H4 (cell line): ENCODE measurements around the gene MYCL. TPM values are rescaled to one million over a fixed set of nuclear protein-coding genes. Genes with fewer than 3 reads are reported as not detected.
A peak's percentile ranks its signal among the peaks of the same experiment; 100 is the strongest.

Source experiments
- DNase-seq: peaks from one replicate; pipeline ENCODE4 v3.0.0-alpha.2; 2015; ENCODE audit warnings: low spot score
- total RNA-seq: library from RNA; depleted of rRNA; stranded (reverse); fragments of >200 nt; shearing (Covaris generic); gene quantifications from 2 replicates; pipeline ENCODE4 v1.2.3, GENCODE V29; 2014; rRNA removed

The MYCL gene, protein sequence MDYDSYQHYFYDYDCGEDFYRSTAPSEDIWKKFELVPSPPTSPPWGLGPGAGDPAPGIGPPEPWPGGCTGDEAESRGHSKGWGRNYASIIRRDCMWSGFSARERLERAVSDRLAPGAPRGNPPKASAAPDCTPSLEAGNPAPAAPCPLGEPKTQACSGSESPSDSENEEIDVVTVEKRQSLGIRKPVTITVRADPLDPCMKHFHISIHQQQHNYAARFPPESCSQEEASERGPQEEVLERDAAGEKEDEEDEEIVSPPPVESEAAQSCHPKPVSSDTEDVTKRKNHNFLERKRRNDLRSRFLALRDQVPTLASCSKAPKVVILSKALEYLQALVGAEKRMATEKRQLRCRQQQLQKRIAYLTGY
- total RNA-seq = not detected in 2 replicates

DNA sequence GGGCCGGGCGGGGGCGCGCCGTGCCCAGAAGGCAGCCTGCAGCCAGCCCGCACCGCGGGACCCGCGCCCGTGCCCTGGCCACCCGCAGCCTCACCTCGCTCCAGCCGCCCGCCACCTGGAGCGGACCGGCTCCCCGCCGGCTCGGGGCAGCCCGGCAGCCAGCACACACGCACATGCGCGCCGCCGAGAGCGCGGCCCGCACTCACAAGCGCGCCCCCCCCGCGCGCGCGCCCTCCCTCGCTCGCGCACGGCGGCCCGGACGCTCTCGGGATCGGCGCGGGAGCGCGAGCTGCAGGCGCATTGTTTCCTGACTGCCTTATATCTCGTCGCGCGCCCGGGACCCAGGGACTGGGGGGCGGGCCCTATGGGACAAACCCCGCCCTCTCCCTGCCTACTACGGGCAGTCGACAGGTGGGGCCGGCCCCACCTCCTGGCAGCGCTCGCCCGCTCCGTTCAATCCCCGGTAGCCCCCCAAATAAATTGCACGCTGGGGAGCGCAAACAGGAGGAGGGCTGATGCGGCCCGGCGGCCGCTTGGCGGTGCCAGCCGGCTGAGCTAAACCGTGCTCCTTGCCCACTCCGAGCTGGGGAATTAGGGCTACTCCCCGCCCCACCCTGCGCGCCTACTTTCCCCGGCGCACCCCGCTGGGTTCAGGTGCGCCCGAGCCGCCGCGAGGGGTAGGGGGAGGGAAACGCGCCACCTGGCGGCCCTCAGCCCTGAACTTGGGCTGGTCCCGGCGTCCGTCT lies at the start of gene MYCL:
Gene MYCL, minus strand, starts transcription at position 204 of the 746 bp plus-strand sequence. CDS start 483 bp downstream, outside the sequence.
- DNase-seq = no peak

DNA sequence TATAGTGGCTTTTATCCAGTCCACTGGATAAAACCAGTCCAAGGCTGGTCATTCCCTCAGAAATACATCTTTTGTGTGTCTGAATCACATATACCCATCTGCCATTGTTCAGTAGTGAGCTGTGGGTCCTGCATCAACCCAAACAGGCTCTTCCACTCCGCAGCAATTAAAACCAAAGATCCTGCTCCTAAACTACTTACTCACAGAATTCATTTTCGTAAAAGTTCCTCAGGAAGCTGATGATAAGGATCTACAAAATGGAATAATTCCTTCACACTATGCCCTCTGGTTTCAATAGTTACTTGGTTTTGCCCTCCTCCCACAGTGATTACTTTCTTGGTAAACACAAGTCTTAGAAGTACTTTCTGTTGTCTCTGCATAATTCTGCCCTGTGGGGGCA lies 48.2 kb upstream of the MYCL start:
- DNase-seq = no peak

DNA sequence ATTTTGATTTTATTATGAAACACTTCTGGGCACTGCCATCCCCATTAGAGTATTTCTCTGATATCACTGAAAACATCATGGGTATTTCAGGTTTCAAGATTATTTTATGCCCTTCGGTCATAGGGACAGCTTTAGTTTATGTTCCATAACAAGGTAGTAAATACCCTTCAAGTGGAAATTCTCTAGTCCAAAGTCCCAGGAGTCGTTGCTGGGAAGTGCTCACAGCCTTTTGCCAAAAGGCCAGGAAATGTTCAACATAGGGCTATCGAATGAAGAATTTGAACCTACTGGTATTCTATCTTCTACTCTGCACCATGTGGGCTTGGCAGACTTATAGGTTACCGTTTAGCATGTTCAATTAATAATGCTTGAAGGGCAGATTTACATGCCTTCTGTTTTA lies 45.5 kb upstream of the MYCL start:
- no peak for DNase-seq

DNA sequence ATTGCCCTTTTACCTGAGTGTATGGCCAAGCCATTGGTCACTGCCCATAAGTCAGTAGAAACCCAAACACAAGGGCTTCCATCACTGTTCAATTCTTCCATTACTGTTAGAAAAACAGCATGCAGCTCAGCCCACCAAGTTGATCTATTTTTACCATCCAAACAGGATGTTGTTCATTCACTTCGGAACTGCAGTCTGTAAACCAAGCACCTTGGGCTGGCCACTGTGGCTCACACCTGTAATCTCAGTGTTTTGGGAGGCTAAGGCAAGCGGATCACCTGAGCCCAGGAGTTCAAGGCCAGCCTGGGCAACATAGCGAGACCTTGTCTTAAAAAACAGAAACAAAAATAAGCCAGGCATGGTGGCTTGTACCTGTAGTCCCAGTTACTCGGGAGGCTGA lies 44.5 kb upstream of the MYCL start:
- DNase-seq = no peak

DNA sequence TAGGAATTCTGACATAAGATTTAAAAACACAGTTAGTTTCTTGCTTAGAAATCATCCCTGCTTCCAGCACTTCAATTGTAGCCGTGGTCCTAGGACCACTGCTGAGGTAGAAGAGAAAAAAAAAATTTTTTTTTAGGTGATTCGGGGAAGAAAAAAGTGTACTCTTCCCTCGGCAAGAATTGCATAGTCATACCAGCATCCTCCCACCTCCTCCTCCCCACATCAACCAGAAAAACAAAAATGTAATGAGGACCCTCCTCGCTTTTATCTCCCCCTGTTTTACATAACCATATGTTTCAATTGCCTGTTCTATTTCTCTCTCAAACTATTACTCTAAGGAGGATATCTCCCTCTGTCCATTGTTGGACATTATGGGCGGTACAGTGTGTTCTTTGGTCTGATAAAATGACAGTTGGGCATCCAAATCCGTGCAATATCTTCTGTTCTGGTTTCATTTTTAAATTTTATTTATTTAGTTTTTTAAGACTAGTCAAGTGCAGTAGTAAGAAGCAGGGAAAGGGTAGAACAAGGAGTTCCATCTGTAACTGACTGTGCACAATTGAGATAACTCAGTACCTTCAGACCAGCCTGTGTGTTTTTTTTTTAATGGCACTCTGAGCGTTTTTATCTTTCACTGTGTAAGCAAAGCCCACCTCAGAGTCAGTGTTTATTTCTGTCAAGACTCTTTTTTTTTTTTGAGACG lies 42.8 kb upstream of the MYCL start:
- DNase-seq = no peak

DNA sequence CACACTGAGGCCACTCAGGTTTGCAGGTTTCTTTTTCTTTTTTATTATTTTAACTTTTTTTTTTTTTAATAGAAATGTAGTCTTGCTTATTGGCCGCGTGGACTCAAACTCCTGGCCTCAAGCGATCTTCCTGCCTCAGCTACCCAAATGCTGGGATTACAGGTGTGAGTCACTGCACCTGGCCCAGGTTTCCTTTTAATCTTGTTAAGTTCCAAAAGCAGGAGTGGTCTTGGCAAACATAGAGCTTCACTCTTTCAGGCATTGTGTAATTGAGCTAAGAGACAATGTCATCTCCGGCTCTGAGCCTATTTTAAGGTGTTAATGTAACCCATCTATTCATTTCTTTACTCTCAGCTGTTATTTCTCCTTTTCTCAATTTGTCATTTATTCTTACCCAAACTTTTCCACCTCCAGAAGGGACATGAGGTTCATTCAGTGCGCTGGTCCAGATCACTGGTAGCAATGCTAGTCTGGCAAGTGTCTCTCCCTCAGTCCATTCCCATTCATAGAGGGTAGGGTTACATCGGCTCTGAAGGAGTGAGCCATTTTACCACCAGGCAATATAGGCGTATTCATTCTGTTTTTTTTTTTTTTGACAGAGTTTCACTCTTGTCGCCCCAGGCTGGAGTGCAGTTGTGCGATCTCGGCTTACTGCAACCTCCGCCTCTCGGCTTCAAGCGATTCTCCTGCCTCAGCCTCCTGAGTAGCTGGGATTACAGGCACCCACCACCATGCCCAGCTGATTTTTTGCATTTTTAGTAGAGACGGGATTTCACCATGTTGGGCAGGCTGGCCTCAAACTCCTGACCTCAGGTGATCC lies 42.0 kb upstream of the MYCL start:
- no peak for DNase-seq

DNA sequence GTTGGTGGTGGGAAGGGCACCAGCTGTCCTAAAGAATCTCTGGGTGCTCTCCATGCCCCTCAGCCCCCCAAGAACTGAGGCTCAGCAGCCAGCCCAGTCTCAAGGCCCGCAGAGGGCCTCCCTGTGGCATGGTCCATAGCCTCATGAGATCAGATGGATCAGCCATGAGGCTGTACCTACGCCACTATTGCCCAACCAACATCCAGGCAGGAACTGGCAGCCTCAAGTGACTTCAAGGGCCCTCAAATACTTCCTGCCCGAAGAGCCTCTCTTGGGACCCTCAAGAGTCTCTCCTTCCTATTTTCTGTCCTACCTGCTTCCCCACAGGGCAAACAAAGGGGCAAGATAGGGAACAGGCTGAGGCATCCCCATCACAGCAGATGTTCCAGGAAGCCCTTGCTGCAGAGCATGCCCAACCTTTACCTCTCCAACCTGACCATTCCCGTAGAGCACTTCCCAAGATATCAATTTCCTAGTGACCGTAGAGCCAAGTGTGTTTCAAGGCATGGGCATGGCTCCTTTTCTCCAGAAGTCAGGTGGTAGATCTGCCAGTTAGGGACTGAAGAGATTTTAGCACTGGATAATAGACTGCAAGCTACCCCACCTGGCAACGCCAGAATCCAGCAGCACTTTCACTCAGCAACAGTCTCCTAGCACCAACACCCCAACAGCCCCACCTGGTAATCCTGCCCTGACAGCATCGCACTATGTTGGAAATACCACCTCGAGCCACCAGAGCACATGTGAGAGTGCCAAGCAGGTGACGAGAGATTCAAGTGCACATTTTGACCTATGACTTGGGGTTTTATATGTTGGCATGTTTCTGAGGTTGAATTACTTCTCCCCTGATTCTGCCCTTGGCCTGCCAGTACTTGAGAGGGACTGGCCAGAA lies 39.5 kb upstream of the MYCL start:
- DNase-seq = no peak

DNA sequence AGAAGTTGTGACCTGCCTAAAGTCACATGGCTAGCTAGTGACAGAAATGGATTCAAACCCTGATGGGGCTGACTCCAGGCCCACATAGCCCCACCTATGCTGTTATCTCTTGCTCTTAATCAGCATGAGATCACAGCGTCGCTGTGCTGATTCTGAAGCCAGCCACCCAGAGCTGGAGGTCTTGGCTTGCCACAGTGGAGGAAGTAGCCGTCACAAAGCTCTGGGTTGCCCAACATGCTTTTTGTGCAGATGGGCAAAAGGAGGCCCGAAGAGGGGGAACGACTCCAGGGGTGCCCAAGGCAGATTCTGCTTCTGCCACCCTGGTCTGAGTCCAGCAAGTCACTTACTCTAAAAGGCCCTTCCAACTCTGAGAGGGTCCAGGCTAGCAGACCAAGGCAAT lies 38.5 kb upstream of the MYCL start:
- DNase-seq = no peak

DNA sequence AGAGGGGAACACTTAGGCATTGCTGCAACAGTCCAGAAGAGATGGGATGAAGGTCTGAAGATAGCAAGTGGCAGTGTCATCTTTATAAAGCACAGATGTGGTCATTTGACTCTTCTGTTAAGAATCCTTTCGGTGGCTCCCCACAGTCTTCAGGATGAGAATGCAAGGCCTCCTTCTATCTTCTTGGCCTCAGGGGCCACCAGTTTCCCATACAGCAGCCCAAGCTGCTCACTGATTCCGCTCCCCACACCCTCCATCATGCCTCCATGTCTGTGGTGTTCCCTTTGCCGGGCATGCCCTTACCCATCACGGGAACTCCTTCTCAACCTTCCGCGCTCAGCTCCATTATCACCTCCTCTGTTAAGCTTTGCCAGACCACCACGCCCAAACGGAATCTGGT lies 37.1 kb upstream of the MYCL start:
- no peak for DNase-seq

DNA sequence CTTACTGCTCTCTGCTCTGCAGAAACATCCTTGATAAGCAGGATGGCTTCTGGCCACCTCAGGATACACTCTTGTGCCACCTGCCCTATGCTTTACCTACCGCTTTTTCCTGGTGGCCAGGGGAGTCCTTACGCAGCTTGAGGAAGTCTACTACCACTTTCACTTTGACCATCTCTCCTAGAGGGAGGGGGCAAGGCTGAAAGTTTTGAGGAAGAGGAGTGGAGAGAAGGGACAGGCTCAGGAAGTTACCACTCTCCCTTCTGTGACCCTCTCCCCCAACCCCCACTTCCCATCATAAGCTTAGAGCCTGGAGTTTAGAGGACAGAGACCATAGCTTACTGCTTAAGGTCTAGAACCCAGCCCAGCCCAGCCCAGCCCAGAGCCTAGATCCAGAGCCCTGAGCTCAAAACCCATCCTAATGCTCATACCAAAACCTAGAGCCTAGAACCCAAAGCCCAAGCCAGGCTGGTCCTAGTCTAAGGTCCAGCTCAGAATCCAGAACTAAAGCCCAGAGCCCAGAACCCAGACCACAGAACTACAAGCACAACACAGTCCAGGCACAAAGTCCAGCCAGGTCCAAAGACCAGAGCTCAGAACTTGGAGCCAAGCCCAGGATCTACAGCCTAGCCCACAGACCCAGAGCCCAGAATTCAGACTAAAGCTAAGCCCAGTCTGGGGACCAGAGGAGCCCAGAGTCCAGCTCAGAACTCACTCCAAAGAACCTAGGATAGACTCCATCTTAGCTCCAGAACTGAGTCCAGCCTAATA lies 35.2 kb upstream of the MYCL start:
- no peak for DNase-seq

DNA sequence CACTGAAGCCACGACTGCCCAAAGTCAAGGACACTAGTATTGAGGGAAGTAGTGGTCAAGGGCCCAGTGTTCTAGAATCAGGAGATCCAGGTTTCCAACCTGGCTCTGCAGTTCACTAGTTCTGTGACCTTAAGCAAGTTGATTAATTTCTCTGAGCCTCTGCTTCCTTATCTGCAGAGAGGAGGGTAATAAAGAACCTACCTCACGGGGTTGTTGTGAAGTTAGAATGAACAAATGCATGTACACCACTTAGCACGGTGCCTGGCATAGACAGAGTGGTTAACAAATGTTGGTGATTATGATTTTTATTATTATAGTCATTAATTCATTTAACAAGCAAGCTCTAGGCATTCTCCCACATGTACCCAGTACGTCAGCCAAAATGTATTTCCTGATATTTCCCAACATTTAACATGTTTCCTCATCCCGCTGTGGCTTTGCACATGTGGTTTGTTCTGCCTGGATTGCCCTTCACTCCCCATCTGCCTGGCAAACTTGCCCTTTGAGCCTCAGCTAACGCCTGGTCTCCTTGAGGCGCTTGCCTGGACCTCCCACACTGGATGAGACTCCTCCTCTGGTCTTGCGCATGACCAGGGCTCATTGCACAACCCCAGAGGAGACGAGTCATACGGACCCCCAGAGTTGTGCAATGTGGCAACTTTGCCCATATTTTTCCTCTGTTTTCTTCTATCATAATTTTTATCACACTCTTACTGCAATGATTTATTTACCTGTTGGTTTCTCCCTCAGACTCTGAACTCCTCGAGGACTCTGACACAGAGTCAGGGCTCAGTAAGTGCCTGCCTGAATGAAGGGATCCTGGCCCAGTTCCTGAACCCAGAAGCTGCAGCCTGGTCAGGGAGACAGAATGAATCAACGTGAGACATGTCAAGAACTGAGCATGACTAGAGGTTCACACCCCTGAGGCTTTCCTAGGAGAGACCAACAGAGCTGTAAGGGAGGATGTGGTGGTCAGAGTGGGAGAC lies 32.5 kb upstream of the MYCL start:
- peak; percentile 89 for DNase-seq

DNA sequence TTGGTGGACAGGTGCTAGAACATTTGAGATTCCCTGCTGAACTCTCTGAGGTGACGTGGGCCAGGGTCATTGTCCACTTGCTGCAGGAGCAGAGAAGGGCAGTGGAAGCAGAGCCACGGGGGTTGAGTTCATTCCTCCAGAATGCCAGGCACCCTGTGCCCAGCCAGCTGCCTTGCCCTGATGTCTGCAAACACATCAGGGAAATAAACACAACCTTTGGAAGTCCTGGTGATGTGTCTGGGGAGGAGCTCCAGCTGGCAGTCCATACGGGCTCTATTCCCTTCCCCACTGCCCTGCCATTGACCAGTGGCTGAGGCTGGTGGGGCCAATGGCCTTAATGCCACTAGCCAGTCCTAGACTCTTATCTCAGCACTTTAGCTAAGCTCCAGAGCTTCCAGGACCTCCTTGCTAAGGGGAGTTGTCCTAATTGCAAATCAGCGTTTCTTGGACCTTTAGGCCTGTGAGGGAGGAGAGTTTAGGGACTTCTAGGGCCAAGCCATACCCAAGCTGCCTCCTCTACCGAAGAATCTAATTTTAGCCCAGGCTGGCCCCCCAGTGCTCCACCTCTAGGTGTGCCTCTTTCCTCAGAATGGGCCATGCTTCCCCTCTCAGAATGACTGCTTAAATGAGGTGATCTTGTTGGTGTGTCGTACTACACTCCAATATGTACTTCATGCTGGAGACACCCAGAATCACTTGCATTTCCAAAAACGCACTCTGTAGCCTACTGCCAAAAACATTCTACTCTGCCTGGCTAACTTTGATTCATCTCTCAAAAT lies 27.3 kb upstream of the MYCL start:
- DNase-seq = no peak

DNA sequence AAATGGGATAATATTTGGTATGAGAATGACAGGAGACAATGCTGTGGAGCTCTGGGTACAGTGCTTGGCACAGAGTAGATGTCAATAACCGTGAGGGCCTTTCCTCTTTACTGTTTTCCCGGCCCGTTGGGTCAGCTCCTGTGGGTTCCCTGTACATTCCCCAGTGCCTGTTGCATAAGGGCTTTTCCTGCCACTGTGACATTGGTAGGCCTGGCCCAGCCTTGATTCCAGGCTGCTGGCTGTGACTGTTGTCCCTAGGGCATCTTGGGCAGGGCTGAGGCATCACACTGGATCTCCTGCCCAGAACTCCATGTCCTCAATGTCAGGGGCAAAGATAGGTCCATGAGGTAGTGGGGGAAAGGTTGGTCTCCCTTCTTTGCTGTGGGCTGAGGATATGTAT lies 25.8 kb upstream of the MYCL start:
- DNase-seq = no peak

DNA sequence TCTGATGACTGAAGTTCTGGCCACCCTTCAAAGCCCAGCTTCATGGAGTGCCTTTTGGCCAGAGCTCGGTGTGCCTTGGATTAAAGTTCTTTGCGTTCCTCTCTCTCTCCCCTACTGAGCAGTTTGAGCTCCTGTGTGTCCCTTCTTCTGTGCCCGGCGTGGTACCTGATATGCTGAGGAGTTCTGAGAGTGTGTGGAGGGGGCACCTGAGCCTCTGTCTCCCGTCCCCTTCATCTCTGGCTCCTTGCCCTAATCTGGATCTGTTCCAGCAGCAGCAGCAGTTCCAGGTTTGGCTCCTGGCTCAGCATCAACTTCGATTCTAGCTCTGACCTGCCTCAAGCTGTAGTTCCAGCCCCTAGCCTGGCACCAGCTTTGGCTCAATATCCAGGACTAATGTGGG lies 25.1 kb upstream of the MYCL start:
- no peak for DNase-seq

DNA sequence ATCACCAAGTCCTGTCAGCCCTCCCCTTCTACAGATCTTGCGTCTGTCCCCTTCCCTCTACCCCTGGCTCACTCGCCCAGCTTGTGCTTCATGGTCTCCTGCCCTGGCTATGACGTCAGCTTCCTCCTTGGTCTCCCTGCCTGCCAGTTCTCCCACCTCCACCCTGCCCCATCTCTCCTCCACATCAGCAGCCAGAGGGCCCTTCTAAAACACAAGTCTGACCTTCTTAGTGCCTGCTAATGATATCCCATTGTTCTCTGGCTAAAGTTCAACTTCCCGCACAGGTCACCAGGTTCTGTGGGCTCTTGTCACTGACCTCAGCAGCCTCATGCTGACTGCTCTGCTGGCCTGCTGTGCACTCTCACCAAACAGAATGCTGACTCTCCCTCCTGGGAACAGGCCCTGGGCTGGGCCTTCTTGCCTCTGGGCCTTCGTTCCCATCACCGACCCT lies 24.7 kb upstream of the MYCL start:
- peak; percentile 25 for DNase-seq

DNA sequence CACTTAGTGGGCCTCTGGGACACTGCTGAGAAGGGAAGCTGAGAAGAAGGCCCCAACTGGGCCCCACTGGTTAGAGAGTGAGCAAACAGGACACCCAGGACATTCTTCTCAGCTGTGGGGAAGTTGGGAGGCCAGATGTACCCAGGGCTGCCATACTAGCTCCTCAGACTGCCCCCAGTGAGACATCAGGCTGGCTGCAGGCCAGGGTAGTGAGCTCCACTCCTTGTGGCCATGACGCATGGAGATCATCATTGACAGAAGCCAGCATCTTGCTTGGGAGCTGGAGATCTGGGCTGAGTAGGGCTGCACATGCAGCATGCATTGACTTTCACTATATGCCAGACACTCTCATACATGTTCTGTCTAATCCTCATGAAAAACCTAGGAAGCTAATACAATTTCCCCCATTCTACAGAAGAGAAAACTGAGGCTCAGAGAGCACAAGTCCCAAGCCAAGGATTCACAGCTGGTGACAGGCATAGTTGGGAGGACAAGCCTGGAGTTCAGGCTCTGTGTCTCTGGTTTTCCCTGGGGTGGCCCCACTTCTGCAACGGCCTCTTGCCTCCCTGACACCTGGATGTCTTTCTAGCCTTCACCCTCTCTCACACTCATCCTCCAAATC lies 24.1 kb upstream of the MYCL start:
- no peak for DNase-seq

DNA sequence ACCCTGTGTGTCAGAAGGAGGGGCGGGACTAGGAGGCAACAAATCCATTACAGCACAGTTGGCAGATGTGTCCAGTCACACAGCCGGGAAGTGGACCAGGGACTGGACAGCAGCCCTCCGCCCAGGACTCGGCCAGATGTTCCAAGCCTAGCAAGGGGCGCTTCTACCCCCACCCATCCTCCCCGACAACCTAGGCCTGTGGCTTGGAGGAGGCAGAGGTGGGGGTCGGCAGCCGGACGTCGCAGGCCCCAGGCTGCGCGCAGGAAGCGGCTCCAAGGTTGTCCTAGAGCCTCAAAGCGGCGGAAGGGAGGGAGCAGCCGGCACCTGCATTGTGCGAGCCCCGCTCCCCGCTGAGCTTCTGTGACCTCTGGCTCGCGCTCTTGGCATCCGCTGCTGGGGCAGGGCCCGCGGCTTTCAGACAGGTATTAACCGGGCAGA lies 20.6 kb upstream of the MYCL start:
- no peak for DNase-seq
